ENCODE results near the gene DYNLRB1.

DYNLRB1 gene

DNA sequence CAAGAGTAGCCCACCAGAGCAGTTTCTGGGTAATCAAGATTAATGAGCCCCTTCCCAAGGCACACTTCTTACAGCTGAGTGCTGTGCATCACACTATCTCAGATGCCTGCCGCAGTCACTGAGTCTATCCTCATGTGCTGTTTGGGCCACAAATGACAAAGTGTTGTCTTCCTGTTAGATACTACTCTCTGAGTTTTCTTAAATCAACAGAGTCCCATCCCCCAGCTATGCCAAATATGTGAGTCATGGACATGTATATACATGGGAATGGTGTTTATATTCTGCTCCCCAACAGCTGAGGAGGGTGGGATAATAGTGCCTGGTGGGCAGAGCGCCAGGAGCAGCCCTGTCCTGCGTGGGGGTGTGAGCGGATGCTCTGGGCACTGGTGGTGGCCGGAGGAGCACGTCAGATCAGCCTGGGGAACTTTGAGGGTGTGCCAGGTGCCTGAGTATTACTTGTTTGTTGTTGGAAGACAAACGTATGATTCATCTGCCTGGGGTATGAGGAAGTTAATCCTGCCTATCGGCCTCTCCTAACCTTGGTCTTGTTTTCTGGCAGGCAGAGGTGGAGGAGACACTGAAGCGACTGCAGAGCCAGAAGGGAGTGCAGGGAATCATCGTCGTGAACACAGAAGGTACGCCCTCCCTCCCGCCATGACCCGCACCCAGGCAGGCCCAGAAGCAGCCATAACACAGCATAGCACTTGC is 9.6 kb downstream of the DYNLRB1 start:
- H3K9ac ChIP-seq (ENCODE audit: low read length) = no peak overlapping the region
- H3K79me2 ChIP-seq (ENCODE audit: control insufficient read depth, insufficient read depth, low read length) = peaks cover 19% of the 10 kb centered on the region
- no peaks in the 10 kb centered on the region for H3K4me1 ChIP-seq (ENCODE audit: control insufficient read depth, low read depth, low read length)
- peaks cover 8% of the 10 kb centered on the region for H3K36me3 ChIP-seq (ENCODE audit: control insufficient read depth, insufficient read depth, low read length)
- WGBS (ENCODE audit: extremely low coverage, insufficient coverage, low lambda C conversion rate) = no CpG with 5 or more reads among the region's 14 CpGs
- H3K18ac ChIP-seq (ENCODE audit: low read length) = no peak overlapping the region
- no peak overlapping the region for H3K4me3 ChIP-seq (ENCODE audit: low read length)
- no peak overlapping the region for H3K23ac ChIP-seq (ENCODE audit: low read length)
- H3K4ac ChIP-seq (ENCODE audit: low read depth, low read length) = no peak overlapping the region
- no peak overlapping the region for H3K56ac ChIP-seq (ENCODE audit: low read length)
- no peak overlapping the region for H2BK15ac ChIP-seq (replicated peaks; ENCODE audit: low read depth)
- no peaks in the 10 kb centered on the region for H3K27me3 ChIP-seq (ENCODE audit: insufficient read depth, low read length, poor library complexity)
- H3K79me1 ChIP-seq (ENCODE audit: low read length) = peaks cover 20% of the 10 kb centered on the region
- H3K4me2 ChIP-seq (ENCODE audit: low read length) = no peak overlapping the region
- H3K27ac ChIP-seq (ENCODE audit: low read depth, low read length) = no peak overlapping the region
- H2AK5ac ChIP-seq (ENCODE audit: low read length) = no peak overlapping the region
- peak; percentile 51 for DNase-seq
- no peak overlapping the region for H4K5ac ChIP-seq (ENCODE audit: low read length)
- no peak overlapping the region for H4K8ac ChIP-seq (ENCODE audit: low read depth, low read length)
- no peak overlapping the region for H2BK120ac ChIP-seq (ENCODE audit: low read depth, low read length)
- no peak overlapping the region for H2BK5ac ChIP-seq (ENCODE audit: low read length)

DNA sequence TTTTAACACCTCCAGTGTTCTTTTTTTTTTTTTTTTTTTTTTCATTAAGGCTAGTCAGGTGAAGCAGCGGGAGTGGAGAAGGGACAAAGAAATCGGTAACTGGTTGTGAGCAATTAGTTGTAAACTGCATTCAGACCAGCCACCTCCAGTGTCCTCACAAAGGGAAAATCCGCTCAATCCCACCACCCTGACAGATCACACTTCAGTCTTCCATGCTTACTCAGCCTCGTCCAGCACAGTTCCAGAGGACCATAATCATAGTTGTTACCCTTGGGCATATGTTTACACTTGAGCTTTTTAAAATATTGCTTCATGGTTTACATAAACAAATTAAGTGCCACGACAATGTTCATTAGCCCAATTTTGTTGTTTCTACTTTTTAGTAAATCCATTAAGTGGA is 10.2 kb downstream of the DYNLRB1 start:
- no peaks in the 10 kb centered on the region for H3K4me1 ChIP-seq (ENCODE audit: control insufficient read depth, low read depth, low read length)
- no peak overlapping the region for H2BK15ac ChIP-seq (replicated peaks; ENCODE audit: low read depth)

DNA sequence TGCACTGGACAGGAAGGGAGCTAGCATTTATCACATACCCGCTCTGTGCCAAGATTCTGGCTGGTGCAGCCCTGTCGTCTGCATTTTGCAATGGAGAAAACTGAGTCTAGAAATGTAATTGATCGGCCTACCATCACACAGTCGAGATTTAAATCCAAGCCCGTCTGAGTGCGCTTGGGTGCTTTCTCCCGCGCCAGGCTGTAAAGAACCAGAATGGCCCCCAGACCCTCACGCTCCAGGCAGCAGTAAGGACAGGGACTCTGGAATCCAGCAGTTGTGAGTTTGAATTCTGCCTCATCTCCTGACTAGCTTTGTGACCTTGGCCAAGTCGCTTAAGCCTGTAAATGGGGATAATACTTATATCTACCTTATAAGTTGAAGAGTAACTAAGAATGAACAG is 10.8 kb downstream of the DYNLRB1 start:
- Histone ChIP-seq H3K79me2 (ENCODE audit: control insufficient read depth, insufficient read depth, low read length) (peaks cover 19% of the 10 kb centered on the region), H3K79me1 (ENCODE audit: low read length) (peaks cover 26% of the 10 kb centered on the region), H3K4me3 (ENCODE audit: low read length) (no peak overlapping the region), H2AK5ac (ENCODE audit: low read length) (no peak overlapping the region), H3K9ac (ENCODE audit: low read length) (no peak overlapping the region), H2BK15ac (replicated peaks; ENCODE audit: low read depth) (no peak overlapping the region), H4K5ac (ENCODE audit: low read length) (no peak overlapping the region), H3K4me2 (ENCODE audit: low read length) (no peak overlapping the region), H4K8ac (ENCODE audit: low read depth, low read length) (no peak overlapping the region), H3K4me1 (ENCODE audit: control insufficient read depth, low read depth, low read length) (no peaks in the 10 kb centered on the region), H3K27ac (ENCODE audit: low read depth, low read length) (no peak overlapping the region), H3K56ac (ENCODE audit: low read length) (no peak overlapping the region), H3K27me3 (ENCODE audit: insufficient read depth, low read length, poor library complexity) (no peaks in the 10 kb centered on the region), H3K4ac (ENCODE audit: low read depth, low read length) (no peak overlapping the region), H2BK120ac (ENCODE audit: low read depth, low read length) (no peak overlapping the region), H3K23ac (ENCODE audit: low read length) (no peak overlapping the region), H3K18ac (ENCODE audit: low read length) (no peak overlapping the region), H2BK5ac (ENCODE audit: low read length) (no peak overlapping the region), H3K36me3 (ENCODE audit: control insufficient read depth, insufficient read depth, low read length) (peaks cover 8% of the 10 kb centered on the region)
- no CpG with 5 or more reads among the region's 10 CpGs for WGBS (ENCODE audit: extremely low coverage, insufficient coverage, low lambda C conversion rate)
- DNase-seq = no peak

More for the DNA sequence above, 10.2 kb downstream of the DYNLRB1 start:
- no peak overlapping the region for H2BK5ac ChIP-seq (ENCODE audit: low read length)
- H4K8ac ChIP-seq (ENCODE audit: low read depth, low read length) = no peak overlapping the region
- H3K4me3 ChIP-seq (ENCODE audit: low read length) = no peak overlapping the region
- H3K4me2 ChIP-seq (ENCODE audit: low read length) = no peak overlapping the region
- H3K36me3 ChIP-seq (ENCODE audit: control insufficient read depth, insufficient read depth, low read length) = peaks cover 8% of the 10 kb centered on the region
- no peak overlapping the region for H3K4ac ChIP-seq (ENCODE audit: low read depth, low read length)
- peaks cover 19% of the 10 kb centered on the region for H3K79me2 ChIP-seq (ENCODE audit: control insufficient read depth, insufficient read depth, low read length)
- no peak overlapping the region for H2AK5ac ChIP-seq (ENCODE audit: low read length)
- H3K9ac ChIP-seq (ENCODE audit: low read length) = no peak overlapping the region
- H3K56ac ChIP-seq (ENCODE audit: low read length) = no peak overlapping the region
- H3K79me1 ChIP-seq (ENCODE audit: low read length) = peaks cover 22% of the 10 kb centered on the region
- H3K27me3 ChIP-seq (ENCODE audit: insufficient read depth, low read length, poor library complexity) = no peaks in the 10 kb centered on the region
- no CpG with 5 or more reads among the region's 5 CpGs for WGBS (ENCODE audit: extremely low coverage, insufficient coverage, low lambda C conversion rate)
- H4K5ac ChIP-seq (ENCODE audit: low read length) = no peak overlapping the region
- DNase-seq = no peak
- H3K23ac ChIP-seq (ENCODE audit: low read length) = no peak overlapping the region
- H3K27ac ChIP-seq (ENCODE audit: low read depth, low read length) = no peak overlapping the region
- no peak overlapping the region for H3K18ac ChIP-seq (ENCODE audit: low read length)
- no peak overlapping the region for H2BK120ac ChIP-seq (ENCODE audit: low read depth, low read length)

DNA sequence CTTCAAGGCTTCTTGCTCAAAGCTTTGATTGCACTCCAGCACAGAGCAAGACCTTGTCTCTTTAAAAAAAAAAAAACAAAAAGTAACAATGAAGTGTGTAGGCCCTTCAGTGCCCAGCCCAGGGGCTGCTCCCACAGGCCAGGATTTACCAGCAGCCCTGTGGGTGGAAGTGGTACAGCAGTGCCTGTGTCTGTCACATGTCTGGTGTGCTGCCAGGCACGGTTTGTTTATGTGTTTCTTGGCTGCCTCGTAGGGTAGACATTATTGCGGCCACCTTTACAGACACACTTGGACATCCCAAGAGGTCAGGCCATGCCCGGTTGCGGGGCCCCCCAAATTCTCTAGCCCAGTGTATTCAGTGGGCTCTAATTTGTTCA is 12.7 kb downstream of the DYNLRB1 start:
- Histone ChIP-seq H2AK5ac (ENCODE audit: low read length) (no peak overlapping the region), H3K18ac (ENCODE audit: low read length) (no peak overlapping the region), H3K4me3 (ENCODE audit: low read length) (no peak overlapping the region), H3K4ac (ENCODE audit: low read depth, low read length) (no peak overlapping the region), H3K79me1 (ENCODE audit: low read length) (peaks cover 17% of the 10 kb centered on the region), H3K4me1 (ENCODE audit: control insufficient read depth, low read depth, low read length) (no peaks in the 10 kb centered on the region), H3K79me2 (ENCODE audit: control insufficient read depth, insufficient read depth, low read length) (peaks cover 8% of the 10 kb centered on the region), H2BK5ac (ENCODE audit: low read length) (no peak overlapping the region), H3K23ac (ENCODE audit: low read length) (no peak overlapping the region), H3K56ac (ENCODE audit: low read length) (no peak overlapping the region), H2BK15ac (replicated peaks; ENCODE audit: low read depth) (no peak overlapping the region), H3K9ac (ENCODE audit: low read length) (no peak overlapping the region), H2BK120ac (ENCODE audit: low read depth, low read length) (no peak overlapping the region), H3K4me2 (ENCODE audit: low read length) (no peak overlapping the region), H4K5ac (ENCODE audit: low read length) (no peak overlapping the region), H4K8ac (ENCODE audit: low read depth, low read length) (no peak overlapping the region), H3K27ac (ENCODE audit: low read depth, low read length) (no peak overlapping the region), H3K27me3 (ENCODE audit: insufficient read depth, low read length, poor library complexity) (no peaks in the 10 kb centered on the region), H3K36me3 (ENCODE audit: control insufficient read depth, insufficient read depth, low read length) (peaks cover 10% of the 10 kb centered on the region)
- WGBS (ENCODE audit: extremely low coverage, insufficient coverage, low lambda C conversion rate) = no CpG with 5 or more reads among the region's 5 CpGs
- DNase-seq = no peak

DNA sequence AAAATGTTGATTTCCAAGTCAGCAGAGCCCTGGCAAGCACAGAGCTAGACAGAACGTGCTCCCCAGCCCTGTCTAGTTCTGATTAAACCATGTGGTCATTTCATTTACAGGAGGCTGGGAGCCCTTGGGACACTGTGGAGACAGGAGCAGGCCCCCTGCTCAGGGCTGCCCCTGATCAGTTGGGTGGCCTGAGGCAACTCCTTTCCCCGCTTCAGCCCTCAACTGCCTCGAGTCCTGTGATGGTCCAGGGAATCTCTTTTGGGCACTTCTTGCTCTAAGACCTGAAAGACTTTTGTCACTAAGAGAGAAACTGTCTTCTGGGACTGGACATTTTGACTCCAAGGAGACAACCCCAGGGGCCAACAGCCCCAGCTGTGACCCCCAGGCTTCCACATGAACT is 13.5 kb downstream of the DYNLRB1 start:
- no peaks in the 10 kb centered on the region for H3K27me3 ChIP-seq (ENCODE audit: insufficient read depth, low read length, poor library complexity)
- no peak overlapping the region for H3K4me3 ChIP-seq (ENCODE audit: low read length)
- H3K27ac ChIP-seq (ENCODE audit: low read depth, low read length) = no peak overlapping the region
- H2BK5ac ChIP-seq (ENCODE audit: low read length) = no peak overlapping the region
- no peak for DNase-seq
- WGBS (ENCODE audit: extremely low coverage, insufficient coverage, low lambda C conversion rate) = no CpG with 5 or more reads among the region's 3 CpGs
- H2BK120ac ChIP-seq (ENCODE audit: low read depth, low read length) = no peak overlapping the region
- no peak overlapping the region for H4K5ac ChIP-seq (ENCODE audit: low read length)
- H3K23ac ChIP-seq (ENCODE audit: low read length) = no peak overlapping the region
- no peak overlapping the region for H2BK15ac ChIP-seq (replicated peaks; ENCODE audit: low read depth)
- H3K79me1 ChIP-seq (ENCODE audit: low read length) = peaks cover 15% of the 10 kb centered on the region
- H3K56ac ChIP-seq (ENCODE audit: low read length) = no peak overlapping the region
- no peak overlapping the region for H3K4me2 ChIP-seq (ENCODE audit: low read length)
- H2AK5ac ChIP-seq (ENCODE audit: low read length) = no peak overlapping the region
- no peaks in the 10 kb centered on the region for H3K4me1 ChIP-seq (ENCODE audit: control insufficient read depth, low read depth, low read length)
- no peak overlapping the region for H3K9ac ChIP-seq (ENCODE audit: low read length)
- H4K8ac ChIP-seq (ENCODE audit: low read depth, low read length) = no peak overlapping the region
- H3K4ac ChIP-seq (ENCODE audit: low read depth, low read length) = no peak overlapping the region
- H3K36me3 ChIP-seq (ENCODE audit: control insufficient read depth, insufficient read depth, low read length) = peaks cover 13% of the 10 kb centered on the region
- peaks cover 3% of the 10 kb centered on the region for H3K79me2 ChIP-seq (ENCODE audit: control insufficient read depth, insufficient read depth, low read length)
- H3K18ac ChIP-seq (ENCODE audit: low read length) = no peak overlapping the region

DNA sequence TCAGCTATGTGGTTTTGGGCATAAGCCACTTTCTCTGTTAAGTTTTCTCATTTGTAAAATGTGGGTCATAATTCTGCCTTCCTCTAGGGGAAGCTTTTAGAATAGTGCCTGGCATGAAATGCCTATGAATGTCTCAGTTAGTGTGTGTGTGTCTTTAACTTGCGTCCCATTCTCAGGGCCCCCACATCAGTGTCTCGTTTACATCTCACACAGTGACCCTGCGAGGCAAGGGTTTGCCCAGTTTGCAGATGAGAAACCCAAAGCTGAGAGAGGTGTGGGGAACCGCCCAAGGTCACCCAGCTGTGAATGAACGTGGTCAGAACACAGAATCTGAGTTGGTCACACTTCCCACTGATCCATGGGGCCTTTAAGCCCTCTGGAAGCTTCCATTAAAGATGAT is 14.1 kb downstream of the DYNLRB1 start:
- no peak for DNase-seq

More for the DNA sequence above, 14.1 kb downstream of the DYNLRB1 start:
- WGBS (ENCODE audit: extremely low coverage, insufficient coverage, low lambda C conversion rate) = no CpG with 5 or more reads among the region's 5 CpGs
- Histone ChIP-seq H4K5ac (ENCODE audit: low read length) (no peak overlapping the region), H3K4ac (ENCODE audit: low read depth, low read length) (no peak overlapping the region), H3K23ac (ENCODE audit: low read length) (no peak overlapping the region), H3K27me3 (ENCODE audit: insufficient read depth, low read length, poor library complexity) (no peaks in the 10 kb centered on the region), H2AK5ac (ENCODE audit: low read length) (no peak overlapping the region), H4K8ac (ENCODE audit: low read depth, low read length) (no peak overlapping the region), H2BK5ac (ENCODE audit: low read length) (no peak overlapping the region), H3K4me1 (ENCODE audit: control insufficient read depth, low read depth, low read length) (no peaks in the 10 kb centered on the region), H3K9ac (ENCODE audit: low read length) (no peak overlapping the region), H3K36me3 (ENCODE audit: control insufficient read depth, insufficient read depth, low read length) (peaks cover 15% of the 10 kb centered on the region), H3K18ac (ENCODE audit: low read length) (no peak overlapping the region), H3K4me3 (ENCODE audit: low read length) (no peak overlapping the region), H3K56ac (ENCODE audit: low read length) (no peak overlapping the region), H2BK15ac (replicated peaks; ENCODE audit: low read depth) (no peak overlapping the region), H3K4me2 (ENCODE audit: low read length) (no peak overlapping the region), H3K79me1 (ENCODE audit: low read length) (peaks cover 13% of the 10 kb centered on the region), H3K27ac (ENCODE audit: low read depth, low read length) (no peak overlapping the region), H3K79me2 (ENCODE audit: control insufficient read depth, insufficient read depth, low read length) (peaks cover 2% of the 10 kb centered on the region), H2BK120ac (ENCODE audit: low read depth, low read length) (no peak overlapping the region)

Measured in mesendoderm (in vitro differentiated cells).